CD4-positive, CD25-positive, alpha-beta regulatory T cell (primary cell): ENCODE data around the gene CCR6. TPM values are rescaled to one million over a fixed set of nuclear protein-coding genes. Genes with fewer than 3 reads are reported as not detected.
"Not testable (repeated sequence)": the region's sequence is repeated elsewhere in the genome, so short reads cannot be mapped to it uniquely, and the experiment has no call there.

Source experiments
- ATAC-seq, 2 donors: fragments of 150-1000 bp; cut with Tn5 transposase; one replicate each; pipeline ENCODE4 v1.10.0; 2021; ENCODE audit warnings: low read depth in 2 of 2, moderate number of reproducible peaks in 2 of 2, moderate library complexity in 1 of 2
- DNase-seq, 3 donors: peaks; one replicate each; pipeline versions ENCODE4 v3.0.0 to v3.0.0-alpha.2; 2012 to 2022; ENCODE audit warnings: mixed read lengths in 1 of 3
- H3K27ac ChIP-seq: one replicate; pipeline ENCODE4 v1.7.0; 2013; ENCODE audit warnings: mild to moderate bottlenecking, low read length; ENCODE audit not compliant: insufficient read depth, poor library complexity, severe bottlenecking
- H3K27me3 ChIP-seq: one replicate; pipeline ENCODE4 v1.7.0; 2013; ENCODE audit warnings: low read length; ENCODE audit not compliant: control insufficient read depth, insufficient read depth
- H3K36me3 ChIP-seq: one replicate; pipeline ENCODE4 v1.7.0; 2013; ENCODE audit warnings: mild to moderate bottlenecking, low read length, moderate library complexity; ENCODE audit not compliant: control insufficient read depth, insufficient read depth
- H3K4me1 ChIP-seq: 2 replicates; pipeline ENCODE4 v1.7.0; 2013; ENCODE audit warnings: mild to moderate bottlenecking, low read length; ENCODE audit not compliant: insufficient read depth, control insufficient read depth, poor library complexity, severe bottlenecking
- H3K4me3 ChIP-seq: one replicate; pipeline ENCODE4 v1.7.0; 2013; ENCODE audit warnings: low read depth, mild to moderate bottlenecking, low read length, moderate library complexity
- H3K9me3 ChIP-seq, 2 experiments: 1 replicate in 1 of 2; 2 replicates in 1 of 2; pipeline ENCODE4 v1.7.0; 2013; ENCODE audit warnings: low read length in 2 of 2, mild to moderate bottlenecking in 1 of 2, moderate library complexity in 1 of 2; ENCODE audit not compliant: control insufficient read depth in 2 of 2
- H3K27ac Mint-ChIP-seq, 3 donors: one replicate each; pipeline ENCODE4 v1.8.0; 2020 to 2022; ENCODE audit warnings: mild to moderate bottlenecking in 3 of 3, mixed read lengths in 3 of 3, moderate library complexity in 2 of 3
- H3K27me3 Mint-ChIP-seq: one replicate; pipeline ENCODE4 v1.8.0; 2022; ENCODE audit warnings: mild to moderate bottlenecking, mixed read lengths
- H3K36me3 Mint-ChIP-seq: one replicate; pipeline ENCODE4 v1.8.0; 2020; ENCODE audit warnings: mixed read lengths
- H3K4me1 Mint-ChIP-seq, 4 donors: one replicate each; pipeline ENCODE4 v1.8.0; 2020 to 2022; ENCODE audit warnings: mixed read lengths in 4 of 4, mild to moderate bottlenecking in 1 of 4
- H3K4me3 Mint-ChIP-seq, 4 donors: one replicate each; pipeline ENCODE4 v1.8.0; 2020 to 2022; ENCODE audit warnings: mild to moderate bottlenecking in 4 of 4, mixed read lengths in 4 of 4, moderate library complexity in 3 of 4
- H3K9me3 Mint-ChIP-seq, 7 donors: one replicate each; pipeline ENCODE4 v1.8.0; 2020 to 2022; ENCODE audit warnings: mixed read lengths in 7 of 7, mild to moderate bottlenecking in 3 of 7, moderate library complexity in 2 of 7
- polyA plus RNA-seq, 4 donors: library from polyadenylated mRNA; unstranded; fragments of 300-500 nt; fragmentation: Illumina TruSeq; gene quantifications; one replicate each; pipeline ENCODE4 v1.2.3, GENCODE V29; 2021
- total RNA-seq: library from RNA; stranded (reverse); gene quantifications from one replicate; pipeline ENCODE4 v1.2.3, GENCODE V29; 2022

CCR6 gene
- total RNA-seq (40.8 TPM), polyA plus RNA-seq (10 to 100 TPM; 52.7 to 97.3 (median 79.0) TPM)

DNA sequence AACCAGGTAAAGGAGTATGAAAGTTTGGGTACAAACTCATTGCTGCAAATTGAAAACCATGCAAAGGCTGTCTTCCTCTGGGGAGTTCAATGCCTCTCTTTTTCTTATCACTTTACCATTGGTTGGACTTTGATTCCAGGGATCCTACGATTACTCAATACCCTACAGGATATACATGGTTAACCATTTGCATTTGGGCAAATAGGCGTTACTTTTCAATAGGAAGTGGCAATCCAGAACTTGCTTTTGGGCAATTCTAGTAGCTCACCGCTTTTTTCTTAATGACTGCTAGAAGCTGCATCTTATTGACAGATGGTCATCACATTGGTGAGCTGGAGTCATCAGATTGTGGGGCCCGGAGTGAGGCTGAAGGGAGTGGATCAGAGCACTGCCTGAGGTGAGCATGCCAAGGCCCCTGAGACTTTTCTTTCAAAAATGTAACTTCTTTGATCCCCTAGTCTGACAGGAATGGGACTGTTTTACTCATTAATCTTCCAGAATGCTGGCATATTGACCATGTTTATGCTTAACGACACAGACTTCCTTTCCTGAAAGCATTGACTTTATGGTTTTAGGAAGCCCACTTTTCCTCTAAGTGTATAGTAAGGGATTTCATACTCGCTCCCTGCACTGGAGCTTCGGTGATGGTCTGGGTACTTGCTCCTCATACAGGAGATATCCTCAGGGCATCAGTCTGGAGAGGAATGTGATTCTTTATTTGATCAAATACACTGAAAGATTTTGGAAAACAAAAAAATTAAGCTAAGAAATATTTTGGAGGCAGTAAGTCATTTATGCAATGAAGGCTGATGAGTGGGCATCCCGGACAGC is at the start of gene CCR6:
Gene CCR6, plus strand, starts transcription at position 270 of the 831 bp plus-strand sequence. CDS start 13,039 bp downstream, outside the sequence.
- Histone ChIP-seq H3K4me1 (peaks cover 76% of the 10 kb centered on the region), H3K27me3 (no peaks in the 10 kb centered on the region), H3K9me3 (no peaks in the 10 kb centered on the region), H3K27ac (peak within 1 kb of the TSS; percentile 88), H3K4me3 (peak within 1 kb of the TSS; percentile 82), H3K36me3 (peaks cover 14% of the 10 kb centered on the region)
- Mint-ChIP-seq H3K4me1 (peaks cover 19 to 86% (median 54%) of the 10 kb centered on the region in 4 donors), H3K9me3 (peaks cover 0 to 2% (median 0%) of the 10 kb centered on the region in 7 donors), H3K36me3 (peaks cover 7% of the 10 kb centered on the region), H3K27me3 (no peaks in the 10 kb centered on the region), H3K27ac (peak within 1 kb of the TSS; percentile 96 to 99 (median 98)), H3K4me3 (peak within 1 kb of the TSS; percentile 75 to 92 (median 84))
- ATAC-seq (no peak), DNase-seq (peak in 1 of 3 donors; percentile 27)

DNA sequence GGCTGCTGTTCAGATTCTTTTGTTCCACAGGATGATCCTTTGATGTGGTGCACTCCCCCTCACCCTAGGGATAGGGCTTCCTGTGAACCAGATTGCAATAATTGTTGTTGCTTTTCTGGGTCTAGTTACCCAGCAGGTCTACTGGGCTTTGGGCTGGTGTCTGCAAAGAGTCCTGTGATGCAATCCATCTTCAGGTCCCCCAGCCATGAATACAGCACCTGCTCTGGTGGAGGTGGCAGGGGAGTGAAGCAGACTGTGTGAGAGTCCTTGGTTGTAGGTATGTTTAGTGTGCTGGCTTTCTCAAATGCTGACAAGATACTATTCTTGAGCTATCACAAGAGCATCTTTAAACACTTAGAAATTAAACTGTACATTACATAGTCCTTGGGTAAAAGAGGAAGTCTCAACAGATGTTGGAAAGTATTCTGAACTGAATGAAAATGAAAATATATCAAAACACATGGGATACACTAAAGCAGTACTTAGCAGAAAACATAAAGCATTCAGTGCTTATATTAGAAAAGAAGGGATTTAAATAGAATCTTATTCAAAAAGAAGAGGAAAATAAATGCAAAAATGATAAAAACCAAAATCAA is 49.1 kb upstream of the CCR6 start:
- no peaks in the 10 kb centered on the region for H3K27me3 ChIP-seq
- no peak overlapping the region for H3K27ac ChIP-seq
- H3K27me3 Mint-ChIP-seq, result peaks cover 2% of the 10 kb centered on the region
- H3K4me1 ChIP-seq, result no peaks in the 10 kb centered on the region
- H3K36me3 ChIP-seq, result no peaks in the 10 kb centered on the region
- no peak overlapping the region for H3K27ac Mint-ChIP-seq
- no peak overlapping the region for H3K4me3 ChIP-seq
- peaks cover 0 to 14% (median 7%) of the 10 kb centered on the region in 7 donors for H3K9me3 Mint-ChIP-seq
- peaks cover 0 to 4% of the 10 kb centered on the region in 2 experiments for H3K9me3 ChIP-seq
- DNase-seq (no peak), ATAC-seq (no peak)
- H3K36me3 Mint-ChIP-seq, result no peaks in the 10 kb centered on the region
- peaks cover 3 to 20% (median 7%) of the 10 kb centered on the region in 4 donors for H3K4me1 Mint-ChIP-seq
- H3K4me3 Mint-ChIP-seq, result no peak overlapping the region

DNA sequence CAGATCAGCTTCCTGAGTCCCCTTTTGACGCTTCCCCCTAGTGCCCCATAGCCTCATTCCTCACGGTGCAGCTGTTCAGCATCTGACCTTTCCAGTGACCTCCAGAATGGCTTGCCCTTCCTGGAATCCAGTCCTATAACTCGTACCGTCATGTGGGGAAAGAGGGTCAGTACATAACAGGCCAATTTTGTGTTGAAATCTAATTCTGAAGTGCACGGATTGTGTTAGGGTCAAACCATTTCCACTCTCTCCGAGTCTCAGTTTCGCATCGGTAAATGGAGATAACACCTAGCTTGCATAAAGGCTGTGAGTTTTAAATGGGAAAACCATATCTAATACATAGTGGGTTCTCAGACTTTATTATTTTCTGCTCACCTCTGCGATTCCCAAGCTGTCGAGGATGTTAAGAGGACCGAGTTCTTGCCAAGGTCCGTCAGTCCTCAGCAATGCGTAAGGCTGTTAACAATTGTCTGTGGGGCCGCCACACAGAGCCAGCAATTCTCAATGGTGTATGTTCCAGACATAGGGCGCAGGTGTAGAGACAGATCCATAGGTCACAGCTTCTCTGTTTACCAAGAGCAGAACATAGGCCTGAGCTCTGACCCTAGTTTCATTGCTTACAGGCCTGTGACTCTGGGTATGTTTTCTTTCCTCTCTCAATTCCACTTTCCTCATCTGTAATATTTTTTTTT is 45.5 kb upstream of the CCR6 start:
- H3K4me3 Mint-ChIP-seq, result no peak overlapping the region
- peaks cover 0 to 2% of the 10 kb centered on the region in 2 experiments for H3K9me3 ChIP-seq
- peaks cover 0 to 14% (median 3%) of the 10 kb centered on the region in 7 donors for H3K9me3 Mint-ChIP-seq
- H3K4me1 ChIP-seq, result peaks cover 13% of the 10 kb centered on the region
- H3K27me3 Mint-ChIP-seq, result no peaks in the 10 kb centered on the region
- ATAC-seq, result no peak
- DNase-seq, result no peak
- peak overlapping the region in 1 of 3 donors; percentile 62 for H3K27ac Mint-ChIP-seq
- peaks cover 7 to 38% (median 22%) of the 10 kb centered on the region in 4 donors for H3K4me1 Mint-ChIP-seq
- H3K27me3 ChIP-seq, result no peaks in the 10 kb centered on the region
- no peaks in the 10 kb centered on the region for H3K36me3 ChIP-seq
- H3K36me3 Mint-ChIP-seq, result no peaks in the 10 kb centered on the region
- H3K4me3 ChIP-seq, result no peak overlapping the region
- no peak overlapping the region for H3K27ac ChIP-seq

DNA sequence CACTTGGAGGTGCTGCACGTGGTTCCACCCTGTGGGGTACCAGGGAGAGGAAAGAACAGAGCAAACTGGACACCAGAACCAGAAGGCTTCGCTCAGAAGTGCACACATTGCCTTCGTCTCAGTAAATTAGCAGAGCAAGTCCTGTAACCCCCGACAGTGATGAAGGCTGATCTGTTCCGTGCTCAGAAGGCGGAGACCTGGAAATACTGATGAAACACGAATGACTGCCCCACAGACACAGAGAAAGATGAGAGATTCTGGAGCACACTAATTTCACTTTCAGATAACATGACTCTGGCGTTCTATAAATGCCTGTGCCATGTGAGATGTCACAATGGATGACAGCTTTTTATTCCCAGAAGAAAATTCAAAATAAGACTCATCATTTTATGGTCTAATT is 44.2 kb upstream of the CCR6 start:
- H3K36me3 ChIP-seq, result no peaks in the 10 kb centered on the region
- no peak overlapping the region for H3K27ac ChIP-seq
- H3K4me1 ChIP-seq, result peaks cover 13% of the 10 kb centered on the region
- Mint-ChIP-seq H3K27ac (peak overlapping the region in 2 of 3 donors; percentile 6 to 96), H3K4me1 (peaks cover 7 to 34% (median 22%) of the 10 kb centered on the region in 4 donors), H3K36me3 (no peaks in the 10 kb centered on the region), H3K4me3 (peak overlapping the region in 2 of 4 donors; percentile 26 to 41), H3K9me3 (peaks cover 0 to 6% (median 0%) of the 10 kb centered on the region in 7 donors), H3K27me3 (no peaks in the 10 kb centered on the region)
- ATAC-seq (no peak), DNase-seq (no peak)
- no peaks in the 10 kb centered on the region for H3K9me3 ChIP-seq
- no peaks in the 10 kb centered on the region for H3K27me3 ChIP-seq
- H3K4me3 ChIP-seq, result no peak overlapping the region

DNA sequence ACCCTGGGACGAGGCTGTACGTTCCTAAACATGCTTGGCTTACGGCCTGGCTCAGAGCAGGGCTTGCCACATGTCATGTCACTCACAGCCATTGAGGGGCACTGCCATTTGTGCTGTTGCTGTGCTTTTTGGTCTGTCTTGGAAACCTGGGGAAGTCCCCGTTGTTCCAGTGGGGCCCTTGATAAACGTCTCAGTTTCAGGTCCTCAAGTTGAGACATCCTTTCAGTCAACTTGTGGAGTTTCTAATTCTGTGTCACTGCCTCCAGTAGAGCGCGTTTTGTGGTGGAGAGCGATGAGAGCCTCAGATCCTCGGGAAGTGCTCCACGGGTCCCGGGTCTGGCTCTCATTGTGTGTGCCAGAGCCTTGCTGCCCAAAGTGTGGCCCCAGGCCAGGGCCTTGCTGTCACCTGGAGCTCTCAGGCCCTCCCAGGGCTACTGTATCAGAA is 43.0 kb upstream of the CCR6 start:
- peaks cover 0 to 6% (median 0%) of the 10 kb centered on the region in 7 donors for H3K9me3 Mint-ChIP-seq
- H3K9me3 ChIP-seq, result no peaks in the 10 kb centered on the region
- H3K27me3 Mint-ChIP-seq, result no peaks in the 10 kb centered on the region
- peak; percentile 57 to 69 (median 57) for DNase-seq
- peak overlapping the region; percentile 45 for H3K27ac ChIP-seq
- H3K27me3 ChIP-seq, result no peaks in the 10 kb centered on the region
- peak overlapping the region; percentile 23 to 66 (median 42) for H3K4me3 Mint-ChIP-seq
- peaks cover 13% of the 10 kb centered on the region for H3K4me1 ChIP-seq
- ATAC-seq, result peak; percentile 93 to 96
- H3K4me3 ChIP-seq, result peak overlapping the region; percentile 34
- no peaks in the 10 kb centered on the region for H3K36me3 ChIP-seq
- H3K27ac Mint-ChIP-seq, result peak overlapping the region; percentile 86 to 96 (median 95)
- peaks cover 7 to 35% (median 21%) of the 10 kb centered on the region in 4 donors for H3K4me1 Mint-ChIP-seq
- H3K36me3 Mint-ChIP-seq, result no peaks in the 10 kb centered on the region

DNA sequence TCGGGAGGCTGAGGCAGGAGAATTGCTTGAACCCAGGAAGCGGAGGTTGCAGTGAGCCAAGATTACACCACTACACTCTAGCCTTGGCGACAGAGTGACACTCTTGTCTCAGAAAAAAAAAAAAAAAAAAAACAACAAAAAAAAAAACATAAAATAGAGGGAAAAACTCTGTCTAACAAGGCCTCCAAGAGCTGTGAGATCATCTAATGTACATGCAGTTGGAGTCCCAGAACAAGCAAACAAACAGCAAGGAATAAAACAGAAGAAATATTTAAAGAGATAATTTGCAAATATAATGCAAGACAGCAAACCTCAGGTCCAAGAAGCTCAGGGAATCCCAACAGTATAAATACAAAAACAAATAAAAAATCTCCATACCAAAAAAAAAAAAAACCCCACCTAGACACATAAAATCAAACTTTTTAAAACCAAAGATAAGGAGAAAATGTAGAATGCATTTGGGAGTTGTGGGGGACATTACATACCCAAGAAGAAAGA is 35.0 kb upstream of the CCR6 start:
- no peak overlapping the region for H3K4me3 ChIP-seq
- H3K27ac Mint-ChIP-seq, result no peak overlapping the region
- no peaks in the 10 kb centered on the region for H3K36me3 Mint-ChIP-seq
- ATAC-seq (no peak), DNase-seq (no peak)
- peaks cover 0 to 4% of the 10 kb centered on the region in 2 experiments for H3K9me3 ChIP-seq
- no peaks in the 10 kb centered on the region for H3K36me3 ChIP-seq
- peaks cover 0 to 13% (median 1%) of the 10 kb centered on the region in 7 donors for H3K9me3 Mint-ChIP-seq
- H3K4me1 Mint-ChIP-seq, result peaks cover 11 to 39% (median 30%) of the 10 kb centered on the region in 4 donors
- H3K27me3 Mint-ChIP-seq, result no peaks in the 10 kb centered on the region
- no peaks in the 10 kb centered on the region for H3K27me3 ChIP-seq
- H3K27ac ChIP-seq, result no peak overlapping the region
- H3K4me1 ChIP-seq, result peaks cover 31% of the 10 kb centered on the region
- H3K4me3 Mint-ChIP-seq, result peak overlapping the region in 1 of 4 donors; percentile 10

DNA sequence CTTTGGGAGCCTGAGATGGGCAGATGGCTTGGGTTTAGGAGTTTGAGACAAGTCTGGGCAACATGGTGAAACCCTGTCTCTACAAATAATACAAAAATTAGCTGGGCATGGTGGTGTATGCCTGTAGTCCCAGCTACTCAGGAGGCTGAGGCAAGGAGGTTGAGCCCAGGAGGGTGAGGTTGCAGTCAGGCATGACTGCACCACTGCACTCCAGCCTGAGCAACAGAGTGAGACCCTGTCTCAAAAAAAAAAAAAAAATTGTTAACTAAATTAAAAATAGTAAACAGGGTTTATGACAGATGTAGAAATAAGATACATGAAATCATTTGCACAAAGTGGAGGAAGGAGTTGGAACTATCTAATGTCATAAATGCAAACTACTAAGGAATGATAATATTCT is 34.2 kb upstream of the CCR6 start:
- not testable (repeated sequence) for H3K27me3 ChIP-seq, H3K4me3 ChIP-seq, H3K4me3 Mint-ChIP-seq, DNase-seq, H3K36me3 Mint-ChIP-seq, H3K36me3 ChIP-seq, H3K27ac Mint-ChIP-seq, H3K27ac ChIP-seq, ATAC-seq, H3K27me3 Mint-ChIP-seq, H3K9me3 ChIP-seq
- Mint-ChIP-seq H3K4me1 (peaks cover 11 to 47% (median 37%) of the 10 kb centered on the region in 4 donors), H3K9me3 (peaks cover 0 to 13% (median 1%) of the 10 kb centered on the region in 7 donors)
- H3K4me1 ChIP-seq, result peaks cover 39% of the 10 kb centered on the region
